T-helper 1 cell treated with Interleukin-12 subunit alpha and Interleukin-12 subunit beta and Interleukin-4 antibody, amounts not matched to agents 30 μg/mL and 1 μg/mL, for 36 hours (primary cell): ENCODE results near the gene IRS1.
A peak's percentile ranks its signal among the peaks of the same experiment; 100 is the strongest.
"Not testable (repeated sequence)": the region's sequence is repeated elsewhere in the genome, so short reads cannot be mapped to it uniquely, and the experiment has no call there.

Experiments
- H3K27ac Mint-ChIP-seq: one replicate; pipeline ENCODE4 v1.8.0; 2021; ENCODE audit warnings: mild to moderate bottlenecking, mixed read lengths
- H3K27me3 Mint-ChIP-seq: one replicate; pipeline ENCODE4 v1.8.0; 2021; ENCODE audit warnings: low read depth, mixed read lengths
- H3K36me3 Mint-ChIP-seq: one replicate; pipeline ENCODE4 v1.8.0; 2021; ENCODE audit warnings: low read depth, mixed read lengths
- H3K4me1 Mint-ChIP-seq: one replicate; pipeline ENCODE4 v1.8.0; 2021; ENCODE audit warnings: low read depth, mixed read lengths
- H3K4me3 Mint-ChIP-seq: one replicate; pipeline ENCODE4 v1.8.0; 2021; ENCODE audit warnings: mild to moderate bottlenecking, moderate library complexity, mixed read lengths
- H3K9me3 Mint-ChIP-seq: one replicate; pipeline ENCODE4 v1.8.0; 2021; ENCODE audit warnings: mixed read lengths

IRS1 gene, protein sequence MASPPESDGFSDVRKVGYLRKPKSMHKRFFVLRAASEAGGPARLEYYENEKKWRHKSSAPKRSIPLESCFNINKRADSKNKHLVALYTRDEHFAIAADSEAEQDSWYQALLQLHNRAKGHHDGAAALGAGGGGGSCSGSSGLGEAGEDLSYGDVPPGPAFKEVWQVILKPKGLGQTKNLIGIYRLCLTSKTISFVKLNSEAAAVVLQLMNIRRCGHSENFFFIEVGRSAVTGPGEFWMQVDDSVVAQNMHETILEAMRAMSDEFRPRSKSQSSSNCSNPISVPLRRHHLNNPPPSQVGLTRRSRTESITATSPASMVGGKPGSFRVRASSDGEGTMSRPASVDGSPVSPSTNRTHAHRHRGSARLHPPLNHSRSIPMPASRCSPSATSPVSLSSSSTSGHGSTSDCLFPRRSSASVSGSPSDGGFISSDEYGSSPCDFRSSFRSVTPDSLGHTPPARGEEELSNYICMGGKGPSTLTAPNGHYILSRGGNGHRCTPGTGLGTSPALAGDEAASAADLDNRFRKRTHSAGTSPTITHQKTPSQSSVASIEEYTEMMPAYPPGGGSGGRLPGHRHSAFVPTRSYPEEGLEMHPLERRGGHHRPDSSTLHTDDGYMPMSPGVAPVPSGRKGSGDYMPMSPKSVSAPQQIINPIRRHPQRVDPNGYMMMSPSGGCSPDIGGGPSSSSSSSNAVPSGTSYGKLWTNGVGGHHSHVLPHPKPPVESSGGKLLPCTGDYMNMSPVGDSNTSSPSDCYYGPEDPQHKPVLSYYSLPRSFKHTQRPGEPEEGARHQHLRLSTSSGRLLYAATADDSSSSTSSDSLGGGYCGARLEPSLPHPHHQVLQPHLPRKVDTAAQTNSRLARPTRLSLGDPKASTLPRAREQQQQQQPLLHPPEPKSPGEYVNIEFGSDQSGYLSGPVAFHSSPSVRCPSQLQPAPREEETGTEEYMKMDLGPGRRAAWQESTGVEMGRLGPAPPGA (N-terminal part only)

DNA sequence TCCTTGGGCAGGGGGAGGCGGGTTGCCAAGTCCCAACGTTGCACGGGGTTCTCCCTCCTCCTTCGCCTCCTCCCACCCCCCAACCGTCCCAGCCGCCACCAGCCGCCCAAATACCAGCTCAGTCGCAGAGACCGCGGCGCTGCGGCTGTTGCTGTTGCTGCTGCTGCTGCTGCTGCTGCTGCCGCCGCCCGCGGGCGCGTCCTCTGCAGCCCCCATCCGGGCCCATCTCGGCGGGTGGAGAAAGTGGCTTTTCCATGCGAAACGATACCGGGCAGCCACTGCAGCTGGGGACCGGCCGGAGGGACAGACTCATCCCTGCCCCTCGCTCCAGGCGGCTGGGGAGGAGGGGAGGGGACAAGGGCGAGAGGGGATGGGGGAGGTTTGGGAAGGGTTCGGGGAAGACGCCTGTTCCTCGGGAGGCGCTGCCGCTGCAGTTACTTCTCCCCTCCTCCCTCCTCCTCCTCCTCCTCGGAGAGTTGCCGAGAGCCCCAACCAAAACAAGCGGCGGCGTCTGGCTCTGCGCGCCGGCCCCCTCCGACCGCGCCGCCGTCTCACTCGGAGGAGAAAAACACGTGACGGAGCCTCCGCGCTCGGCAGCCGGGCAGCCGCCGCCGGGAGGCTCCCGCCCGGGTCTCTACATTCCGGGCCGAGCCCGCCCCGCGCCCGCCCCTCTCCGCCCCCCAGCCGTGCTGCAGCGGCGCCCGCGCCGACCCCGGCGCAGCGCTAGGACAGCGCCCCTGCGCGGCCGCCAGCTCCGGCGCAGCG, at the start of gene IRS1:
Gene IRS1, minus strand, starts transcription at position 610 of the 765 bp plus-strand sequence. CDS start 1,082 bp downstream, outside the sequence.
- Mint-ChIP-seq H3K36me3 (peaks cover 2% of the 10 kb centered on the region), H3K4me1 (peaks cover 29% of the 10 kb centered on the region), H3K27me3 (peaks cover 13% of the 10 kb centered on the region), H3K27ac (peak within 1 kb of the TSS; percentile 73), H3K9me3 (no peaks in the 10 kb centered on the region), H3K4me3 (peak within 1 kb of the TSS; percentile 81)

GRCh38 chr2:226849349-226849748, 49.7 kb upstream of the IRS1 start:
- Mint-ChIP-seq H3K36me3 (peaks cover 5% of the 10 kb centered on the region), H3K4me1 (peaks cover 8% of the 10 kb centered on the region), H3K9me3 (no peaks in the 10 kb centered on the region), H3K27me3 (no peaks in the 10 kb centered on the region), H3K27ac (no peak overlapping the region), H3K4me3 (no peak overlapping the region)

GRCh38 chr2:226847511-226847910, 47.9 kb upstream of the IRS1 start:
- H3K27me3 Mint-ChIP-seq: no peaks in the 10 kb centered on the region
- H3K4me3 Mint-ChIP-seq: no peak overlapping the region
- peaks cover 20% of the 10 kb centered on the region for H3K36me3 Mint-ChIP-seq
- peaks cover 10% of the 10 kb centered on the region for H3K4me1 Mint-ChIP-seq
- H3K9me3 Mint-ChIP-seq: no peaks in the 10 kb centered on the region
- no peak overlapping the region for H3K27ac Mint-ChIP-seq

DNA sequence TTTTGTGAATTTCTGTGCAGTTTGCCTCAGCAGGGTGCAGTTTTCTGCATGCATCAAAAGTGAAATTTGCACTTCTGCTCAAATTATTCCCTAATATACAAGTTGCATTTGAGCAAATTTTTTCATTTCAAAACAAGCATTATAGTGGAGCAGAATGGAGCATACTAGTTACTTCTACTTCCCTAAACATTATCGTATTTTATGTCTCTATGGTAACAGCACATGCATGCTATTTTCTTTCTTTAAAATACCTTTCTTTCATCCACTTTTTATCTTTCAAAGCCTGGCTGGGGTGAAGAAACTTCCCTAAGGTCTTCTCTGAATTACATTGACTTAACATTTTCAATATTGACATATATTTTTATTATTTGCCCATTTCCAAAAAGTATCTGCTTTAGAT, 47.5 kb upstream of the IRS1 start:
- no peaks in the 10 kb centered on the region for H3K27me3 Mint-ChIP-seq
- peaks cover 14% of the 10 kb centered on the region for H3K4me1 Mint-ChIP-seq
- H3K36me3 Mint-ChIP-seq: peaks cover 24% of the 10 kb centered on the region
- H3K27ac Mint-ChIP-seq: no peak overlapping the region
- no peak overlapping the region for H3K4me3 Mint-ChIP-seq
- H3K9me3 Mint-ChIP-seq: no peaks in the 10 kb centered on the region

DNA sequence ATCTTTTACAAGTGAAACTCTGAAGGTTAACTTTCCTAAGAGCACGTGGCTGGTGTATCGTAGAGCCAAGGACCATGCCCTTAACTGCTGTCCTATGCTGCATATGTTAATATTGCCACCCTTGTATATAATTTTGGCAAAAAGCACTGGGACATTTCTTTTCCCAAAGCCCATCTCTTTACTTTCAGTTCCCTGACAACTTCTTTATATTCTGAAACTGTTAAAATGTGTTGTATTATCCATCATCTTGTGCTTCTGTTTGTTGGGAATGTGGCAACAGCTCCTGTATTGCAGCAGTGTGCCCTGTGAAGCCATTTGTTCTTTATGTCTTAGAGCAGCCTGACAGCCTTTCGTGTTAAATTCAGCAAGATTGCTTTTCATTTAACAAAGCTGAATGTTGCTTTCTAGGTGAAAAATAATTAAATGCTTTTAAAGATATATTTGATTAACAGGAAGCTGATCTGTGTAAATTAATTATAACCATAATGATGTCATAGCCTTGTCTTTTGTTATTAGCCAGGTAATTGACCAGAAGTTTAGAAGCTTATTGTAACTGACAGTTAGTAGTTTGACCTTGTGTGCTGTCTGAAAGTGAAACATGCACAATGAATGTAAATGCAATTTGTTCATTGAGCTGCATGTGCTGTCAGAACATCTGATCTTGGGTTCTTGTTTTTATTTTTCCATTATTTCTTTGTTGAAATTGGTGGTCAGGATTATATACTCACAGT, 45.9 kb upstream of the IRS1 start:
- Mint-ChIP-seq H3K36me3 (peaks cover 32% of the 10 kb centered on the region), H3K4me3 (no peak overlapping the region), H3K9me3 (no peaks in the 10 kb centered on the region), H3K27ac (no peak overlapping the region), H3K4me1 (peaks cover 15% of the 10 kb centered on the region), H3K27me3 (no peaks in the 10 kb centered on the region)

DNA sequence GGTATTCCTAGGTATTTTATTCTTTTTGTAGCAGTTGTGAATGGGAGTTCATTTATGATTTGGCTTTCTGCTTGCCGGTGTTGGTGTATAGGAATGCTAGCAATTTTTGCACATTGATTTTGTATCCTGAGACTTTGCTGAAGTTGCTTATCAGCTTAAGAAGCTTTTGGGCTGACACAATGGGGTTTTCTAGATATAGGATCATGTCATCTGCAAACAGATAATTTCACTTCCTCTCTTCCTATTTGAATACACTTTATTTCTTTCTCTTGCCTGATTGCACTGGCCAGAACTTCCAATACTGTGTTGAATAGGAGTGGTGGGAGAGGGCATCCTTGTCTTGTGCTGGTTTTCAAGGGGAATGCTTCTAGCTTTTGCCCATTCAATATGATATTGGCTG, 43.4 kb upstream of the IRS1 start:
- not testable (repeated sequence) for H3K4me3 Mint-ChIP-seq, H3K9me3 Mint-ChIP-seq, H3K27ac Mint-ChIP-seq

DNA sequence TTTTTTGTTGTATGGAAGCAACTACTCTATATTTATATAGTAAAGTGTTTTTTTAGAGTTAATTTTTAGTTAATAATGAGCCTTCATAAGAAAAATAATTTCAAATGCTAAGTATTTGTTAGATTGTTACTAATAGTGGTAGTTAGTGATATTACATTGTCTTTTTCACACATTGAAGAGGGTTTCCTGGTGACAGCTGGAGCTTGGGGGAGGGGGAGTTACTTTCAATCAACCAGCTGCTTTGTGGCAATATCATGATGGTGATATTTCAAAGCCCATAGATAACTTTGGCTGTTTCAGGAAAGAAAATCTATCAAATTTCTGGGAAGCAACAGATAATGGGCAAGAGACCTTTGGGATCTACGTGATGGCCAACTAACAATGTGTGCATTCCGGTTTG, 40.3 kb upstream of the IRS1 start:
- H3K27me3 Mint-ChIP-seq: no peaks in the 10 kb centered on the region
- H3K4me1 Mint-ChIP-seq: peaks cover 44% of the 10 kb centered on the region
- no peak overlapping the region for H3K27ac Mint-ChIP-seq
- H3K9me3 Mint-ChIP-seq: no peaks in the 10 kb centered on the region
- no peak overlapping the region for H3K4me3 Mint-ChIP-seq
- peaks cover 45% of the 10 kb centered on the region for H3K36me3 Mint-ChIP-seq

More for the DNA sequence above, 43.4 kb upstream of the IRS1 start:
- Mint-ChIP-seq H3K36me3 (peaks cover 40% of the 10 kb centered on the region), H3K4me1 (peaks cover 32% of the 10 kb centered on the region)
- H3K27me3 Mint-ChIP-seq: not testable (repeated sequence)

- H3K36me3 Mint-ChIP-seq: peaks cover 42% of the 10 kb centered on the region
- H3K4me1 Mint-ChIP-seq: peaks cover 49% of the 10 kb centered on the region
- peak overlapping the region; percentile 50 for H3K4me3 Mint-ChIP-seq
These were observed 39.5 kb upstream of the IRS1 start for GRCh38 chr2:226839161-226839560.

GRCh38 chr2:226838722-226839121, 39.1 kb upstream of the IRS1 start:
- no peaks in the 10 kb centered on the region for H3K9me3 Mint-ChIP-seq
- peaks cover 52% of the 10 kb centered on the region for H3K4me1 Mint-ChIP-seq

More at GRCh38 chr2:226839161-226839560, 39.5 kb upstream of the IRS1 start:
- Mint-ChIP-seq H3K27ac (peak overlapping the region; percentile 96), H3K9me3 (no peaks in the 10 kb centered on the region), H3K27me3 (no peaks in the 10 kb centered on the region)

DNA sequence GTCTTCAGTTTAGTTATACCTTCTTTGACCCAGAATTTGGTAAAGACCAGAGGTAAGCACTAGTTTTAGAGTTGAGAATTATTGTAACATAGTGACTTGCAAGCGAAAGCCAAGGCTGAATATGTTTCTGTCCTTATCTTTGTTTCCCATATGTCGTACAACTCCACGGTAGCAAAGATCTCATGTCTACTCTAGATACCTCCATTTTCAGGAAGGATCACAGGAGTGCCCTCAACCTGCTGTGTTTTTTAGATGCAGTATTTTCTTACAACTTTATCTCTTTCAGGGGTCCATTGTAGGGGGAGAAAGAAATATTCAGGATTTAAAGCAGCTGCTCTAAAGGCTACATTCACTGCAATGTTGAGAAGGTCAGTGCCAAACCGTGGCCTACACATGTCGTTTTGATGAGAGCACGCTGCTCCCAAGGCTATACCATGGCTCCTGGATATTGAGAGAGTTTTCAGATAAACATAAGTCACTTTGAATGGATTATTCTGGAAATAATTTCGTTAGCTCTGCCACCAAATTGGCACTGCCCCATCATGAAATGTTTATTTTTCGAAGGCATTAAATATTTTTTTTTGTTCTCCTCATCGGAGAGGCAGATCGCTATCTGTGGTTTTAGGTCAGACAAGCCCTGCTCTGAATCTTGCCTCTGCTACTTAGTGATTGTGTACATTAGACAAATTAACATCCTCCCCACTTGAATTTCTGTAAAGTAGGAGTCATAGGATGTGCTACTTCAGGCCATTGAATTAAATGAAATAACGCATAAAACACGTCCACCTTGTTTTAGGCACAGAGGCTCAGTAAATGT, 38.4 kb upstream of the IRS1 start:
- peak overlapping the region; percentile 96 for H3K27ac Mint-ChIP-seq

More at GRCh38 chr2:226838722-226839121, 39.1 kb upstream of the IRS1 start:
- peak overlapping the region; percentile 50 for H3K4me3 Mint-ChIP-seq
- peak overlapping the region; percentile 96 for H3K27ac Mint-ChIP-seq
- H3K27me3 Mint-ChIP-seq: no peaks in the 10 kb centered on the region
- peaks cover 40% of the 10 kb centered on the region for H3K36me3 Mint-ChIP-seq

GRCh38 chr2:226837334-226837733, 37.7 kb upstream of the IRS1 start:
- peaks cover 33% of the 10 kb centered on the region for H3K36me3 Mint-ChIP-seq
- H3K27ac Mint-ChIP-seq: peak overlapping the region; percentile 96
- H3K9me3 Mint-ChIP-seq: no peaks in the 10 kb centered on the region
- no peaks in the 10 kb centered on the region for H3K27me3 Mint-ChIP-seq
- peaks cover 57% of the 10 kb centered on the region for H3K4me1 Mint-ChIP-seq
- peak overlapping the region; percentile 85 for H3K4me3 Mint-ChIP-seq

More for the DNA sequence above, 38.4 kb upstream of the IRS1 start:
- H3K9me3 Mint-ChIP-seq: no peaks in the 10 kb centered on the region
- peaks cover 56% of the 10 kb centered on the region for H3K4me1 Mint-ChIP-seq
- peak overlapping the region; percentile 85 for H3K4me3 Mint-ChIP-seq
- peaks cover 35% of the 10 kb centered on the region for H3K36me3 Mint-ChIP-seq
- H3K27me3 Mint-ChIP-seq: no peaks in the 10 kb centered on the region

DNA sequence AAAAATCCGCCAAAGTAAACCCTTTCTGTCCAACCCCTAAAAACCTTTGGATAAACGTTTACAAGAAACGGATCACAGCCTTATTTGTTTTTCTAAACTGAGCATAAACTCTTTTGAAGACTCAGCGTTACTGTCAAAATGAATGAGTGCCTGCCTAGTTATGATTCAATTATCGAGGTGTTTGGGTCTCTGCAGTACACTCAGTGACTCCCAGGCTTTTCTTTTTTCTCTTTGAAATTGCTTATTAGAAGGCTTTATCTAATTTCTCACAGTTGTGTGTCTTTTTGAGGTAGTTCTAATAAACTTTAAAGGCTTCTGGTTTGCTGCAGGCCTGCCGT, 36.9 kb upstream of the IRS1 start:
- Mint-ChIP-seq H3K36me3 (peaks cover 31% of the 10 kb centered on the region), H3K9me3 (no peaks in the 10 kb centered on the region), H3K4me3 (peak overlapping the region; percentile 85), H3K27ac (peak overlapping the region; percentile 96), H3K4me1 (peaks cover 58% of the 10 kb centered on the region), H3K27me3 (no peaks in the 10 kb centered on the region)
